GM06990 (cell line): Measurements from ENCODE around the gene YIF1B.

Source experiments
- DNase-seq: peaks from one replicate; pipeline ENCODE4 v3.0.0-alpha.2; 2011; ENCODE audit not compliant: insufficient read length; ENCODE audit errors: extremely low read depth
- H3K27me3 ChIP-seq: replicated peaks from 2 replicates; pipeline ENCODE4 v1.6.0; 2011; ENCODE audit warnings: low read length; ENCODE audit not compliant: control insufficient read depth, insufficient read depth
- H3K36me3 ChIP-seq: 2 replicates; pipeline ENCODE4 v1.5.1; 2011; ENCODE audit warnings: low read length; ENCODE audit not compliant: control insufficient read depth, insufficient read depth
- H3K4me3 ChIP-seq: replicated peaks from 2 replicates; pipeline ENCODE4 v1.5.1; 2011; ENCODE audit warnings: low read depth, mild to moderate bottlenecking, control low read depth, low read length
- CTCF ChIP-seq: IDR thresholded peaks from 2 replicates; pipeline ENCODE4 v1.5.1; 2011; ENCODE audit warnings: low read length, control low read depth, mild to moderate bottlenecking, inconsistent platforms; ENCODE audit not compliant: insufficient read depth, poor library complexity, severe bottlenecking

Gene YIF1B

GRCh38 chr19:38266981-38267597 is 48.7 kb downstream of the YIF1B start:
- Histone ChIP-seq H3K27me3 (no peaks in the 10 kb centered on the region; the same call in 1 of the 2 replicates), H3K4me3 (no peak overlapping the region), H3K36me3 (no peaks in the 10 kb centered on the region)
- TF ChIP-seq CTCF, result no peak
- no peak for DNase-seq

DNA sequence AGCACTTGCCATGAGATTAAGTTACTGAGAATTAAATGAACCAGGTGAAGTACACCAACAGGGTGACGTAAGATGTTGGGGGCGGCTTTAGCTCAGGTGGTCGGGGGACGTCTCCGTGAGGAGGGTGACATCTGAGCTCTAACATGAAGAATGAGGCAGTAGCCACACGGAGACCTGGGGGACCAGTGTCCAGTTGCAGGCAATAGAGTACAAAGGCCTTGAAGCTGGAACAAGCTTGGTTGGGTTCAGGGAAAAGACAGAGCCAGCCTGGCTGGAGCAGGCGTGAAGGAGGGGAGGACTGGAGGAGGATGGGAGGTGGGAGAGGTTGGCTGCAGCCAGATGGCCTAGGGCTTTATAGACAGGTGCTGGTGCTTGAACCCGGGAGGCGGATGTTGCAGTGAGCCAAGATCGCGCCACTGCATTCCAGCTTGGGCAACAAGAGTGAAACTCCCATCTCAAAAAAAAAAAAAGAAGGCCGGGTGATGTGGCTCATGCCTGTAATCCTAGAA is 49.8 kb downstream of the YIF1B start:
- TF ChIP-seq CTCF, result no peak
- H3K4me3 ChIP-seq, result no peak overlapping the region
- no peak for DNase-seq

DNA sequence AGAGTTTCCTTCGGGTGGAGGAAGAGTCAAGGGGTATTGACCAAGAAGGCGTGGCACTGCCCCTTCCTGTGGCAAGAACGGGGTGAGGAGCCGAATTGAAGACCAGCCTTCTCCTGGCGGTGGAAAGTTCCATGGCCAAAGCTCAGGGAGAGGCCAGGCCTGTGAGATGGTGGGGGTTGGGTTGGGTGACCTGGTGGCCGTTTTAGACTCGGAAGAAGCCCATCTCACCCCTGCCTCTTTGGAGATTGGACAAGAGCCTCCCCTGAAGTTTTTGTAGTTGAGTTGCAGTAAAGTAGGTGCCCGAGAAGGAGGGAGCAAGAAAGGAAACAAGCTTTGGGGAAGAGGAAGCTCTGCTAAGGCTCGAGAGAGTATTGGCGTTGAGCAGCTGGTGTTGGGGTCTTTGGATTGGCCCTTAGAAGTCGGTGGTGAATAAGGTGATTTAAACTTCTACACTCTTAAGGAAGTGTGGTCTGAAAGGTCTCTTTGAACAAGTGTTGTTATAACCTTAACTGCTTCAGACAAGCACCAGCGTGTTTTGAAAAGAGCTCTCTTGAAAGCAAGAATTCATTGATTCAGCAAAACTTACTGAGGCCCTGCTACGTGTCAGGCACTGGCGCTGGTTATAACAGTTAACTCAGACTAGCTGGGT is 50.4 kb downstream of the YIF1B start:
- no peak for DNase-seq
- no peaks in the 10 kb centered on the region; the same call in 1 of the 2 replicates for H3K27me3 ChIP-seq
- TF ChIP-seq CTCF, result no peak
- peak overlapping the region; percentile 50 for H3K4me3 ChIP-seq
- H3K36me3 ChIP-seq, result no peaks in the 10 kb centered on the region

More for the DNA sequence above, 49.8 kb downstream of the YIF1B start:
- Histone ChIP-seq H3K27me3 (no peaks in the 10 kb centered on the region; the same call in 1 of the 2 replicates), H3K36me3 (no peaks in the 10 kb centered on the region)

- no peaks in the 10 kb centered on the region for H3K36me3 ChIP-seq
- H3K4me3 ChIP-seq, result peak within 1 kb of the TSS; percentile 50
- peak; percentile 65 for DNase-seq
- H3K27me3 ChIP-seq, result no peaks in the 10 kb centered on the region; the same call in 1 of the 2 replicates
- no peak for TF ChIP-seq CTCF
These were observed 51.1 kb downstream of the YIF1B start, which contains the start of gene SPINT2 for GRCh38 chr19:38264486-38265212. SPINT2 (plus strand) TSS chr19:38264573; CDS start chr19:38264893, 320 bp downstream.

DNA sequence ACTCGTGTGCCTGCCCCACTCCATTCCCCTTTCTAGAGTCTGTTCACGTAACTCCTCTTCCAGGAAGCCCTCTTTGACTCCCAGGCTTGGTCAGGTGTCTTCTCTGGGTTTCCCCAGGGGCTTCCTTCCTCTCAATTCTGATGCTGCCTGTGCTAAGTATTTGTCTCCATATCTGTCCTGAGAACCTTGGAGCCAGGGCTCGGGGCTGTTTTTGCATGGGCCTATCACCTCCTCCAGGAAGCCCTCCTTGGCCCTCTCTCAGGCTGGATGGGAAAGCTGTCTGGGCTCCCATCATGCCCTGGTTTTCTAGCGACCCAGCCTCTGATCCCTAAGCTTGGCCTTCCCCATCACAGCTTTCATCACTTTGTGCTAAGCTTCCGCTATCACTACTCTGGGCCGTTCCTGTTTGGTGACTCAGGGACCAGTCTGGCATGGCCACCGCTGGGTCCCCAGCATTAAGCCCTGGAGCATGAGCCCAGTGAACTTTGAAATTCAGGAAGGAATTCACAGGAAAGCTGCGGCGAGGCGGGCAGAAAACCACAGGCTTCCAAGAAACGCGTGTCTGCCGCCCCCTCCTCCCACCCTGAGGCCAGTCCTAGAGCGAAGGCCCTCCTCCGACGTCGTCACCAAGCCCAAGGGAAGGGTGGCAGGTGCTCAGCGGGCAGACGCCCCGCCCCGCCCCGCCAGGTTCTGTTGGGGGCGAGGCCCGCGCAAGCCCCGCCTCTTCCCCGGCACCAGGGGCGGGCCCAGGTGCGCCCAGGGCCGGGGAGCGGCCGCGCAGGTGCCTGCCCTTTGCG is 51.9 kb downstream of the YIF1B start:
- H3K27me3 ChIP-seq, result no peaks in the 10 kb centered on the region; the same call in 1 of the 2 replicates
- no peak for DNase-seq
- no peaks in the 10 kb centered on the region for H3K36me3 ChIP-seq
- peak overlapping the region; percentile 50 for H3K4me3 ChIP-seq
- no peak for TF ChIP-seq CTCF
